NCI-H1436 treated with DMSO at 0.1 percent for 48 hours (cell line): Measurements from ENCODE around the gene PRKCZ.

Source experiments
- DNase-seq: peaks from one replicate; lab custom pipeline; 2025; lab: John Stamatoyannopoulos, UW

PRKCZ gene

GRCh38 chr1:2024887-2025286 lies 25.3 kb upstream of the PRKCZ start:
- DNase-seq, result no peak

GRCh38 chr1:2025491-2025981 lies 24.7 kb upstream of the PRKCZ start:
- no peak for DNase-seq

DNA sequence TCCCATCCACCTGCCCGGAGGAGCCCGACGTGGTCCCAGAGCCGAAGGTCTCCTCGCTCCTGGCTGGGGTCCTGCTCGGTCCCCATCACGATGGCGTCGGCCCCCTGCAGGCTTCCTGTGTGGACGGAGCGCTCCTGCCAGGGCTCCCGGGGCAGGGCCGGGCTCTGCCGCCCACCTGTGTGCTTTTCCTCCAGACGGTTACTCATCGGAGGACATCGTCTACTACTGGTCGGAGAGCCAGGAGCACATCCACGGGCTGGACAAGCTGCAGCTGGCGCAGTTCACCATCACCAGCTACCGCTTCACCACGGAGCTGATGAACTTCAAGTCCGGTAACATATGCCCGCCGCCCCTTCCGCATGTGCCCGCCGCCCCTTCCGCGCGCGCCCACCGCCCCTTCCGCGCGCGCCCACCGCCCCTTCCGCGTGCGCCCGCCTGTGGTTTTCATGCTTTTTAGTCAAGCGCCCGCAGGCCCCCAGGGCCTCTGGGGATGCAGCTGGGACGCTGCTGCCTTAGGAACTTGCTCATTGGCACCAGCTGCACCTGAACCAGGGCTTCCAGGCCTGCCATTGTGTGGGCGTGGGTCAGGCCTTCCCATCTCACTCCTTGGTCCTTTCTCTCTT lies 22.1 kb upstream of the PRKCZ start:
- no peak for DNase-seq

GRCh38 chr1:2028870-2029560 lies 21.2 kb upstream of the PRKCZ start:
- DNase-seq, result no peak

- no peak for DNase-seq
These were observed 20.6 kb upstream of the PRKCZ start for GRCh38 chr1:2029561-2029960.

GRCh38 chr1:2030076-2030871 lies 19.9 kb upstream of the PRKCZ start:
- no peak for DNase-seq

DNA sequence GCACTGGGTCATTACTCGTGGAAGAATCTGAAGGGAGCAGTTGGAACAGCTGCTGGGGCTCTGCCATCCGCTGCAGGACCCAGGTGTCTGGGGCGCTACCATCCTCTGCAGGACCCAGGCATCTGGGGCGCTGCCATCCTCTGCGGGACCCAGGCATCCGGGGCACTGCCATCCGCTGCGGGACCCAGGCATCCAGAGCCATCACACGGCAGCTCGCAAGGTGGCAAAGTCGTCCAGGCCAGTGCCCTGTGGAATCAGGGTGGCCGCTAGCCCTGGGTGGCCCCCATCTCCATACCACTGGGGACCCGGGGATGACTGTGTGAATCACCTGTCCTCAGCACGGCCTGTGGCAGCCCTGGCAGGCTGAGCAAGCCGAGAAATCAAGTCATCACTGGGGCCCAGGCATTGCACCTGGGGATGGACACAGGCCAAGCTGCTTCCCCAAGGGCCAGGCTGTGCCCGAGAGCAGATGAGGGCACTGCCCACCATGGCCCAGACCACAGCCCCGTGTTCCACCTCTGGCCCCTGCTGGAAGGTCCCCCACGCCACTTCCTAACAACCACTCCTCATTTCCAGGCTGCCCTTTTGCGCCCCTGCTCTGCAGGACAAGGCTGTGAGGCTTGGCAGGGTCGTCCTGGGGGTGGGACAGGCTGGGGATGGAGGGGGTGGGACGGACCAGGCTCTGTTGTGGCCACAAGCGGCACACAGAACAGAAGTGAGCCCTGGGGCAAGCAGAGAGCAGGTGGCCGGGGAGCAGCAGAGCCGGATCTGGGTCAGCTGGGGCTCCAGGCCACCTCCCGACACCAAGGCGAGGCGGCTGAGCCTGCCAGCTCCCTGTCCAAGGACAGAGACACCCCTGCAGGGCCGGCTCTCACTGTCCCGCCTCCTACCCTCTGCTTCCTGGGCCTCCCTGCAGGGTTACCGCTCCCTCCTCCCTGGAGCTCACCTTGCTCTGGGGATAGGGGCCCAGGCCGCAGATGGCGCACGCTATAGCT lies 18.4 kb upstream of the PRKCZ start:
- DNase-seq, result no peak

DNA sequence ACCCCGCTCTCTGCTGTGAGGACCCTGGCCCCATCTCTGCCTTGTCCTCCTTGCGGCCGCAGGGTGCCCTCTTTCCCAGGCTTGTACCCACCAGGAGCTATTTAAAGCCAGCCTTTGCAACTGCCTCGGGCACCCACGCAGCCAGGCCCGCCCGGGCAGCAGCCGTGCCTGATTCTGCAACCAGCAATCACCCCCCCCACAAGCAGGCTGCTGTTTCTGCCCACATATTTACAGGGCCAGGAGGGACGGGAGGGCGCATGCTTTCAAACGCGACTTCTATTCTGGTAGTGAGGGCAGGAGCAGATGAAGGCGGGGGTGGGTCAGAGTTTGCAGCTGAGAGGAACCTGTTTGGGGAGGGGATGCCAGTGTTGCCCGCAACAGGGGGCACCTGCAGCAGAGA lies 17.5 kb upstream of the PRKCZ start:
- no peak for DNase-seq

GRCh38 chr1:2033165-2033564 lies 17.0 kb upstream of the PRKCZ start:
- no peak for DNase-seq

GRCh38 chr1:2036287-2036686 lies 13.9 kb upstream of the PRKCZ start:
- no peak for DNase-seq

- no peak for DNase-seq
These were observed 12.8 kb upstream of the PRKCZ start for GRCh38 chr1:2037314-2037979.

DNA sequence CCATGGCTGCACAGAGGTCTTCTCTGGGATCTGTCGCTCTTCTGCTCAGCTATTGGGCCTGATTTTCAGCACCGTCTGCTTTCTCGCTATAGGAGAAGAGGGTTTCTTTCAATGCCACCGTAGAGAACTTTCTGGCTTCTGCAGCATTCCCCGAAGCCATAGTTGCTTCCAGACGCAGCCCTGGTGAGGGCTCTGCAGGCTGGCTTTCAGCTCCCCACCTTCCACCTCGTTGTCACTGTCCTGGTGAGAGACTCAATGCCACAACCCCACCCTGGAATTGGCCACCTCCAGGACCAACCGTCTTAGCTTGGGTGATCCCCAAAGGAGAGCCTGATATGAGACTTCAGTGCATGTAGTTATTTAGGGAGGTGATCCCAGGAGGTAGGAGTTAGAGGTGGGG lies 12.0 kb upstream of the PRKCZ start:
- DNase-seq, result no peak

GRCh38 chr1:2039251-2039650 lies 11.0 kb upstream of the PRKCZ start:
- no peak for DNase-seq

- no peak for DNase-seq
These were observed 8.9 kb upstream of the PRKCZ start for GRCh38 chr1:2041305-2041704.

DNA sequence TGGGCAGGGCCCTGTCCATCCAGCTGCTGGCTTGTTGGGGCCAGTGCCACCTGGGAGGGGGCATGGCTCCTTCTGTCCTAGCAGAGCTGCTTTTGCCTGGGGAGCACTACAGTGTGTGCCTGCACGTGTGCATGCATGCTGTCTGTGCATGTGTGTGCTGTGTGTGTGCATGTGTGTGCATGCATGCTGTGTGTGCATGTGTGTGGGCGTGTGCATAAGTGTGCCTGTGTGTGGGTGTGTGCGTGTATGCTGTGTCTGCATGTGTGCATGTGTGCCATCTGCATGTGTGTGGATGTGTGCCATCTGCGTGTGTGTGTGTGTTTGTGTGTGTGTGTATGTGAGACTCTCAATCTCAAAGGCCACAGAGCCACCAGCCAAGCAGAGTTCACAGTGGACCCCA lies 8.3 kb upstream of the PRKCZ start:
- no peak for DNase-seq

GRCh38 chr1:2042830-2043773 lies 7.1 kb upstream of the PRKCZ start:
- DNase-seq, result no peak

DNA sequence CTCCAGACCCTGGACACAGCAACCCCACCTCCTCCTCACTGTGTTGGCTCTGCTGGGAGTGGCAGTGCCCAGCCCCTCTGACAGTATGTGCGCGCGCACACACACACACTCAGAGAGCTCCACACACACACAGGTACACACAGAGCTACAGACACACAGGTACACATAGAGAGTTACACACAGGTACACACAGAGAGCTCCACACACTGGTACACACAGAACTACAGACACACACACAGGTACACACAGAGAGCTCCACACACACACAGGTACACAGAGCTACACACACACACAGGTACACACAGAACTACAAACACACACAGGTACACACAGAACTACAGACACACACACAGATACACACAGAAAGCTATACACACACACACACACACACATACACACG lies 6.3 kb upstream of the PRKCZ start:
- DNase-seq, result no peak

DNA sequence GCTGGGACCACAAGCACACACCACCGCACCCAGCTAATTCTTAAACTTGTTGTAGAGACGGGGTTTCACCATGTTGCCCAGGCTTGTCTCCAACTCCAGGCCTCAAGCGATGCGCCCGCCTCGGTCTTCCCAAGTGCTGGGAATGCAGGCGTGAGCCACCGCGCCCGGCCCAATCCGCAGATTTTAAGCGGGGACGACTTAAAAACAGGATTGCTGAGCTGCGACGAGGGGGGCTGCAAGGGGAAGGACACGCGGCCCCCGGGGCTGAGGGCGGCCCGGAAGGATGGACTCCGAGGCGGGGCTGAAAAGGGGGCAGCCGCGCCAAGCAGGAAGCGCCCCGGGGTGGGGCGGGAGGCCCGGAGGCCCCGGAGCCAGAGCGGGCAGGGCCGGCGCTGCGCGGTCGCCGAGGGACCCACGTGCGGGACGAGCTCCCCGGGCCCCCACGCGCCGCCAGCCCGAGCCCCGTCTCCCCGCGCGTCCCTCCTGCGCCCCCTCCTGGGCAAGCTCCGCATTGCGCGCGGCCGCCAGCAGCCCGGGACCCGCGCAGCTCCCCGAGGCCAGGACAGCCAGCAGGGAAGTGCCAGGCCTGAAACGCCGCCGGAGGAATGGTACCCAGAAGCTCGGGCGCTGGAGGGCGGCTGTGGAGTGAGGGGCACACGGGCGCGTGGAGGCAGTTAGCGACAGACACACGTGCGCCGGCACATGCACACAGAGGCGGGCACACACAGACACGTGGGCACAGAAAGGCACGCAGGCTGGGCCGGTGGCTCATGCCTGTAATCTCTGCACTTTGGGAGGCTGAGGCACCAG lies 5.5 kb upstream of the PRKCZ start:
- no peak for DNase-seq

GRCh38 chr1:2045468-2046173 lies 4.6 kb upstream of the PRKCZ start:
- no peak for DNase-seq
